ENCODE measurements around the gene ZNF622.
"Not testable (repeated sequence)": the region's sequence is repeated elsewhere in the genome, so short reads cannot be mapped to it uniquely, and the experiment has no call there.

The ZNF622 gene

GRCh38 chr5:16480144-16480543, 14.5 kb upstream of the ZNF622 start:
- no peak for FAIRE-seq

- no peak for FAIRE-seq
Measured at GRCh38 chr5:16477541-16477940, 11.9 kb upstream of the ZNF622 start.

- FAIRE-seq, result not testable (repeated sequence)
Measured at GRCh38 chr5:16476417-16476816, 10.8 kb upstream of the ZNF622 start.

GRCh38 chr5:16471387-16471786, 5.8 kb upstream of the ZNF622 start:
- no peak for FAIRE-seq

- FAIRE-seq, result no peak
Measured at GRCh38 chr5:16467363-16468219, 2.0 kb upstream of the ZNF622 start.

GRCh38 chr5:16464664-16465543, 696 bp downstream of the ZNF622 start:
- FAIRE-seq, result no peak

- no peak for FAIRE-seq
Measured at GRCh38 chr5:16464231-16464630, 1.4 kb downstream of the ZNF622 start.

- no peak for FAIRE-seq
Measured at GRCh38 chr5:16461782-16462181, 3.8 kb downstream of the ZNF622 start.

GRCh38 chr5:16461026-16461425, 4.6 kb downstream of the ZNF622 start:
- no peak for FAIRE-seq

GRCh38 chr5:16459451-16459850, 6.1 kb downstream of the ZNF622 start:
- no peak for FAIRE-seq

GRCh38 chr5:16457853-16458252, 7.7 kb downstream of the ZNF622 start:
- no peak for FAIRE-seq

- no peak for FAIRE-seq
Measured at GRCh38 chr5:16457451-16457850, 8.1 kb downstream of the ZNF622 start.

GRCh38 chr5:16456103-16456832, 9.3 kb downstream of the ZNF622 start:
- FAIRE-seq, result peak; percentile 86

GRCh38 chr5:16455668-16456067, 9.9 kb downstream of the ZNF622 start:
- FAIRE-seq, result no peak

GRCh38 chr5:16454686-16455085, 10.9 kb downstream of the ZNF622 start:
- FAIRE-seq, result no peak

- no peak for FAIRE-seq
Measured at GRCh38 chr5:16453609-16454008, 12.0 kb downstream of the ZNF622 start.

- no peak for FAIRE-seq
Measured at GRCh38 chr5:16450163-16450562, 15.4 kb downstream of the ZNF622 start.

- FAIRE-seq, result no peak
Measured at GRCh38 chr5:16446993-16447392, 18.6 kb downstream of the ZNF622 start.

- FAIRE-seq, result no peak
Measured at GRCh38 chr5:16437977-16438376, 27.6 kb downstream of the ZNF622 start.

GRCh38 chr5:16436065-16436682, 29.4 kb downstream of the ZNF622 start:
- FAIRE-seq, result not testable (repeated sequence)

- no peak for FAIRE-seq
Measured at GRCh38 chr5:16431490-16431889, 34.1 kb downstream of the ZNF622 start.

GRCh38 chr5:16430349-16431089, 35.1 kb downstream of the ZNF622 start:
- FAIRE-seq, result no peak
